IMR-90 (cell line): ENCODE results near the gene SYCN.

Experiments used
- CEBPB ChIP-seq: IDR thresholded peaks from 2 replicates; pipeline ENCODE4 v1.6.1; 2012; ENCODE audit warnings: low read depth, low read length, improper control_type of control experiment
- CHD1 ChIP-seq: IDR thresholded peaks from 2 replicates; pipeline ENCODE4 v1.6.1; 2012; ENCODE audit warnings: low read depth, low read length, improper control_type of control experiment
- FOS ChIP-seq: fragments of 150-350 bp; IDR thresholded peaks from 2 replicates; pipeline ENCODE4 v1.6.1; 2016; ENCODE audit warnings: low read depth, low read length
- POLR2A ChIP-seq: IDR thresholded peaks from 2 replicates; pipeline ENCODE4 v1.6.1; 2012; ENCODE audit warnings: mild to moderate bottlenecking, low read depth, low read length
- RAD21 ChIP-seq: IDR thresholded peaks from 2 replicates; pipeline ENCODE4 v1.6.1; 2012; ENCODE audit warnings: low read length, improper control_type of control experiment
- RCOR1 ChIP-seq: IDR thresholded peaks from 2 replicates; pipeline ENCODE4 v1.6.1; 2012; ENCODE audit warnings: mild to moderate bottlenecking, low read length, improper control_type of control experiment; ENCODE audit not compliant: insufficient replicate concordance
- RFX5 ChIP-seq: IDR thresholded peaks from 2 replicates; pipeline ENCODE4 v1.8.0; 2012; ENCODE audit warnings: low read depth, mild to moderate bottlenecking, low read length, moderate library complexity
- TF ChIP-seq, protein P1 (sequence below): conservative IDR thresholded peaks from 2 replicates; pipeline ENCODE4 v1.5.1; 2012; ENCODE audit warnings: mild to moderate bottlenecking, low read depth, low read length, improper control_type of control experiment

DNA sequence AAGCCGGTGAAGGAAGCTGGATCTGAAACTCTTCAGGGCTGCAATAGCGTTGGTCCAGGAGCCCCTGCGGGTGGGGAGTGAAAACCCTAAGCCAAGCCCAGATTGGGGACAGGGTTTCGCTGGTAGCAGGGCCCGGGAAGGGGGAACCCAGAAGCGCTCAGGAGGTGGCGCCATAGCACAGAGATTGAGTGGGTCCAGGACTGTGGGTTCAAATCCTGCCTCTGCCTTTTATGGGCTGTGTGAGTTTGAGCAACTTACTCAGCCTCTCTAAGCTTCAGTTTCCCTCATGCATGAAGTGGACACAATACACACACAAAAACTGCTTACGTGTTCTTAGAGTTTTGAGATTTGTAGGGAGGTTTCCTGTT, 8.3 kb upstream of the SYCN start:
- TF ChIP-seq, protein P1, sequence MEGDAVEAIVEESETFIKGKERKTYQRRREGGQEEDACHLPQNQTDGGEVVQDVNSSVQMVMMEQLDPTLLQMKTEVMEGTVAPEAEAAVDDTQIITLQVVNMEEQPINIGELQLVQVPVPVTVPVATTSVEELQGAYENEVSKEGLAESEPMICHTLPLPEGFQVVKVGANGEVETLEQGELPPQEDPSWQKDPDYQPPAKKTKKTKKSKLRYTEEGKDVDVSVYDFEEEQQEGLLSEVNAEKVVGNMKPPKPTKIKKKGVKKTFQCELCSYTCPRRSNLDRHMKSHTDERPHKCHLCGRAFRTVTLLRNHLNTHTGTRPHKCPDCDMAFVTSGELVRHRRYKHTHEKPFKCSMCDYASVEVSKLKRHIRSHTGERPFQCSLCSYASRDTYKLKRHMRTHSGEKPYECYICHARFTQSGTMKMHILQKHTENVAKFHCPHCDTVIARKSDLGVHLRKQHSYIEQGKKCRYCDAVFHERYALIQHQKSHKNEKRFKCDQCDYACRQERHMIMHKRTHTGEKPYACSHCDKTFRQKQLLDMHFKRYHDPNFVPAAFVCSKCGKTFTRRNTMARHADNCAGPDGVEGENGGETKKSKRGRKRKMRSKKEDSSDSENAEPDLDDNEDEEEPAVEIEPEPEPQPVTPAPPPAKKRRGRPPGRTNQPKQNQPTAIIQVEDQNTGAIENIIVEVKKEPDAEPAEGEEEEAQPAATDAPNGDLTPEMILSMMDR = peak; percentile 32; the same call in 1 of the 2 replicates
- TF ChIP-seq CEBPB (no peak), CHD1 (no peak), POLR2A (no peak), RCOR1 (no peak), FOS (no peak), RAD21 (peak; percentile 58), RFX5 (no peak)
